SK-N-SH treated with all-trans-retinoic acid at 6 μM for 48 hours (cell line): ENCODE results near the gene RBM23.

Experiments used
- ATAC-seq: fragments of 200-7000 bp; cut with Tn5 transposase; 3 replicates; pipeline ENCODE4 v1.9.1; 2020; ENCODE audit warnings: mild to moderate bottlenecking, moderate library complexity
- ARNTL ChIP-seq: fragments of 450-650 bp; formaldehyde crosslinking; IDR thresholded peaks from 2 replicates; pipeline ENCODE4 v1.5.0; 2020; ENCODE audit warnings: low read depth, mild to moderate bottlenecking, moderate library complexity, borderline replicate concordance
- BACH2 ChIP-seq: fragments of 250-450 bp; sonication (Bioruptor Pico); IDR thresholded peaks from 2 replicates; pipeline ENCODE4 v1.9.0; 2021; ENCODE audit warnings: mild to moderate bottlenecking, borderline replicate concordance
- CREB5 ChIP-seq: fragments of 250-450 bp; sonication (Bioruptor Pico); IDR thresholded peaks from 2 replicates; pipeline ENCODE4 v1.5.1; 2020; ENCODE audit warnings: low read depth, mild to moderate bottlenecking, moderate library complexity
- CSDC2 ChIP-seq: fragments of 250-450 bp; sonication (Bioruptor Pico); IDR thresholded peaks from 2 replicates; pipeline ENCODE4 v1.5.0; 2020; ENCODE audit warnings: mild to moderate bottlenecking, moderate library complexity
- CSRNP3 ChIP-seq: fragments of 250-450 bp; sonication (Bioruptor Pico); IDR thresholded peaks from 2 replicates; pipeline ENCODE4 v1.5.1; 2021; ENCODE audit warnings: mild to moderate bottlenecking, moderate library complexity
- ESRRG ChIP-seq: fragments of 250-450 bp; sonication (Bioruptor Pico); IDR thresholded peaks from 2 replicates; pipeline ENCODE4 v1.6.1; 2021; ENCODE audit warnings: mild to moderate bottlenecking
- GLIS3 ChIP-seq: fragments of 250-450 bp; sonication (Bioruptor Pico); IDR thresholded peaks from 2 replicates; pipeline ENCODE4 v1.5.0; 2020; ENCODE audit warnings: mild to moderate bottlenecking, moderate library complexity
- ISL1 ChIP-seq: fragments of 250-450 bp; sonication (Bioruptor Pico); IDR thresholded peaks from 2 replicates; pipeline ENCODE4 v2.1.2; 2022; ENCODE audit warnings: mild to moderate bottlenecking, moderate library complexity
- OSR1 ChIP-seq: fragments of 250-450 bp; sonication (Bioruptor Pico); IDR thresholded peaks from 2 replicates; pipeline ENCODE4 v1.8.0; 2022; ENCODE audit warnings: moderate library complexity, mild to moderate bottlenecking, inconsistent platforms
- PATZ1 ChIP-seq: fragments of 250-450 bp; sonication (Bioruptor Pico); IDR thresholded peaks from 2 replicates; pipeline ENCODE4 v1.8.0; 2020; ENCODE audit warnings: mild to moderate bottlenecking, moderate library complexity, borderline replicate concordance
- POU6F1 ChIP-seq: fragments of 250-450 bp; sonication (Bioruptor Pico); IDR thresholded peaks from 2 replicates; pipeline ENCODE4 v1.8.0; 2021; ENCODE audit warnings: low read depth, mild to moderate bottlenecking, moderate library complexity, borderline replicate concordance
- PPARA ChIP-seq: fragments of 250-450 bp; sonication (Bioruptor Pico); IDR thresholded peaks from 2 replicates; pipeline ENCODE4 v1.5.0; 2020; ENCODE audit warnings: mild to moderate bottlenecking, borderline replicate concordance
- RARB ChIP-seq: fragments of 250-450 bp; sonication (Bioruptor Pico); IDR thresholded peaks from 2 replicates; pipeline ENCODE4 v1.8.0; 2021; ENCODE audit warnings: mild to moderate bottlenecking, moderate library complexity
- SNAI2 ChIP-seq: fragments of 250-450 bp; sonication (Bioruptor Pico); IDR thresholded peaks from 2 replicates; pipeline ENCODE4 v1.5.0; 2020; ENCODE audit warnings: mild to moderate bottlenecking, moderate library complexity
- TOX ChIP-seq: fragments of 250-450 bp; sonication (Bioruptor Pico); IDR thresholded peaks from 2 replicates; pipeline ENCODE4 v1.8.0; 2021; ENCODE audit warnings: mild to moderate bottlenecking, moderate library complexity, borderline replicate concordance
- TSHZ2 ChIP-seq: fragments of 250-450 bp; sonication (Bioruptor Pico); IDR thresholded peaks from 2 replicates; pipeline ENCODE4 v1.5.0; 2020; ENCODE audit warnings: mild to moderate bottlenecking, moderate library complexity
- ZC3H10 ChIP-seq: fragments of 250-450 bp; sonication (Bioruptor Pico); IDR thresholded peaks from 2 replicates; pipeline ENCODE4 v1.5.1; 2021; ENCODE audit warnings: mild to moderate bottlenecking, moderate library complexity
- ZFP3 ChIP-seq: fragments of 250-450 bp; sonication (Bioruptor Pico); IDR thresholded peaks from 2 replicates; pipeline ENCODE4 v1.5.0; 2020; ENCODE audit warnings: mild to moderate bottlenecking, moderate library complexity
- ZFP30 ChIP-seq: fragments of 450-650 bp; formaldehyde crosslinking; IDR thresholded peaks from 2 replicates; pipeline ENCODE4 v1.5.0; 2022; ENCODE audit warnings: mild to moderate bottlenecking, moderate library complexity
- ZNF565 ChIP-seq: fragments of 450-650 bp; formaldehyde crosslinking; conservative IDR thresholded peaks from 2 replicates; pipeline ENCODE4 v1.5.0; 2020; ENCODE audit warnings: low read depth, mild to moderate bottlenecking, moderate library complexity
- ZNF70 ChIP-seq: fragments of 450-650 bp; formaldehyde crosslinking; IDR thresholded peaks from 2 replicates; pipeline ENCODE4 v1.5.0; 2020; ENCODE audit warnings: mild to moderate bottlenecking, moderate library complexity

The RBM23 gene

GRCh38 chr14:22850944-22851764 is 67.8 kb downstream of the RBM23 start (continued):
- no peak for TF ChIP-seq TOX (CRISPR knock-in tag)
- no peak for TF ChIP-seq ISL1
- TF ChIP-seq ZNF565 = no peak
- TF ChIP-seq OSR1 (CRISPR knock-in tag) = no peak
- TF ChIP-seq ZFP3 = no peak

GRCh38 chr14:22849212-22849819 is 69.6 kb downstream of the RBM23 start:
- no peak for ATAC-seq
- no peak for TF ChIP-seq ZNF565

GRCh38 chr14:22848351-22849164 is 70.4 kb downstream of the RBM23 start:
- no peak for TF ChIP-seq ZNF70 (CRISPR knock-in tag)
- no peak for TF ChIP-seq TSHZ2 (CRISPR knock-in tag)
- TF ChIP-seq CSRNP3 = no peak
- TF ChIP-seq PATZ1 (CRISPR knock-in tag) = no peak
- no peak for TF ChIP-seq ZC3H10
- no peak for TF ChIP-seq CSDC2 (CRISPR knock-in tag)
- no peak for TF ChIP-seq GLIS3 (CRISPR knock-in tag)
- no peak for TF ChIP-seq TOX (CRISPR knock-in tag)
- TF ChIP-seq ZFP3 = no peak
- no peak for TF ChIP-seq ESRRG
- no peak for TF ChIP-seq RARB (CRISPR knock-in tag)
- peak; percentile 57 for ATAC-seq

- ATAC-seq = peak; percentile 10
- TF ChIP-seq BACH2 (no peak), ZC3H10 (no peak), SNAI2 (CRISPR knock-in tag) (no peak), ZFP30 (no peak), PATZ1 (CRISPR knock-in tag) (no peak), PPARA (CRISPR knock-in tag) (no peak), CSDC2 (CRISPR knock-in tag) (no peak), POU6F1 (CRISPR knock-in tag) (no peak), CREB5 (CRISPR knock-in tag) (no peak), RARB (CRISPR knock-in tag) (no peak), OSR1 (CRISPR knock-in tag) (no peak), ZNF565 (no peak), TOX (CRISPR knock-in tag) (no peak), ZNF70 (CRISPR knock-in tag) (no peak), ARNTL (CRISPR knock-in tag) (no peak)
- TF ChIP-seq, all 23 proteins: peak for 0
Measured at GRCh38 chr14:22847661-22848341, 71.1 kb downstream of the RBM23 start.
